ENCODE data around the gene PRKRIP1. TPM values are rescaled to one million over a fixed set of nuclear protein-coding genes. Genes with fewer than 3 reads are reported as not detected.
"Not testable (repeated sequence)": the region's sequence is repeated elsewhere in the genome, so short reads cannot be mapped to it uniquely, and the experiment has no call there.

The PRKRIP1 gene
- total RNA-seq, 6 donors from 2014 or later = 17.8 to 80.7 (median 23.0) TPM

- Histone ChIP-seq H3K4me1 (peaks cover 0 to 4% (median 0%) of the 10 kb centered on the region in 4 donors), H3K4me3 (no peak overlapping the region), H3K36me3 (peaks cover 16 to 98% (median 77%) of the 10 kb centered on the region in 4 donors), H3K27ac (no peak overlapping the region), H3K27me3 (no peaks in the 10 kb centered on the region), H3K9me3 (no peaks in the 10 kb centered on the region)
- 89 to 91% methylated on average over 6 of the region's 6 CpGs for WGBS, 2 donors
- TF ChIP-seq POLR2A (IDR thresholded peaks at IDR 0.05) = no peak
- TF ChIP-seq POLR2AphosphoS5 (IDR thresholded peaks at IDR 0.05) = no peak
- no peak for TF ChIP-seq CTCF (IDR thresholded peaks at IDR 0.05)
- no peak for TF ChIP-seq EP300 (IDR thresholded peaks at IDR 0.05)
- DNase-seq (no peak), ATAC-seq (ENCODE audit: low FRiP score in 2 of 2) (no peak)
Measured at GRCh38 chr7:102407910-102408309, 11.7 kb downstream of the PRKRIP1 start.

- WGBS, 2 donors = 90 to 92% methylated on average over 6 of the region's 6 CpGs
- not testable (repeated sequence) for H3K27ac ChIP-seq; H3K27me3 ChIP-seq; H3K4me3 ChIP-seq; H3K9me3 ChIP-seq; DNase-seq; H3K4me1 ChIP-seq; ATAC-seq (ENCODE audit: low FRiP score in 2 of 2)
- peaks cover 16 to 96% (median 77%) of the 10 kb centered on the region in 4 donors for H3K36me3 ChIP-seq
Measured at GRCh38 chr7:102408530-102408929, 12.4 kb downstream of the PRKRIP1 start.

- DNase-seq = no peak
- H3K36me3 ChIP-seq = peaks cover 16 to 96% (median 75%) of the 10 kb centered on the region in 4 donors
- H3K27me3 ChIP-seq = no peaks in the 10 kb centered on the region
- no peak overlapping the region for H3K27ac ChIP-seq
- H3K9me3 ChIP-seq = no peaks in the 10 kb centered on the region
- no peak overlapping the region for H3K4me3 ChIP-seq
- TF ChIP-seq CTCF (IDR thresholded peaks at IDR 0.05) = no peak
- TF ChIP-seq POLR2A (IDR thresholded peaks at IDR 0.05) = no peak
- no peak for TF ChIP-seq POLR2AphosphoS5 (IDR thresholded peaks at IDR 0.05)
- no peak for TF ChIP-seq EP300 (IDR thresholded peaks at IDR 0.05)
- H3K4me1 ChIP-seq = peaks cover 0 to 5% (median 0%) of the 10 kb centered on the region in 4 donors
- 95 to 100% methylated on average over 2 to 4 of the region's 4 CpGs for WGBS, 2 donors
- no peak for ATAC-seq (ENCODE audit: low FRiP score in 2 of 2)
Measured at GRCh38 chr7:102409340-102409739, 13.2 kb downstream of the PRKRIP1 start.

GRCh38 chr7:102410123-102410522 lies 14.0 kb downstream of the PRKRIP1 start:
- DNase-seq = no peak
- no peak for TF ChIP-seq POLR2AphosphoS5 (IDR thresholded peaks at IDR 0.05)
- no peak for TF ChIP-seq CTCF (IDR thresholded peaks at IDR 0.05)
- no peak for TF ChIP-seq POLR2A (IDR thresholded peaks at IDR 0.05)
- no peak for TF ChIP-seq EP300 (IDR thresholded peaks at IDR 0.05)
- ATAC-seq (ENCODE audit: low FRiP score in 2 of 2) = no peak
- H3K4me3 ChIP-seq = no peak overlapping the region
- peaks cover 16 to 97% (median 78%) of the 10 kb centered on the region in 4 donors for H3K36me3 ChIP-seq
- no peaks in the 10 kb centered on the region for H3K27me3 ChIP-seq
- peaks cover 0 to 6% (median 0%) of the 10 kb centered on the region in 4 donors for H3K4me1 ChIP-seq
- H3K27ac ChIP-seq = no peak overlapping the region
- WGBS, 2 donors = 73 to 79% methylated on average over 6 of the region's 6 CpGs
- no peaks in the 10 kb centered on the region for H3K9me3 ChIP-seq

GRCh38 chr7:102410918-102411317 lies 14.8 kb downstream of the PRKRIP1 start:
- ATAC-seq (ENCODE audit: low FRiP score in 2 of 2) (no peak), DNase-seq (peak in 1 of 2 donors; percentile 44)
- WGBS, 2 donors = 96 to 100% methylated on average over 5 of the region's 5 CpGs
- no peak overlapping the region for H3K27ac ChIP-seq
- H3K4me1 ChIP-seq = peaks cover 0 to 14% (median 0%) of the 10 kb centered on the region in 4 donors
- H3K4me3 ChIP-seq = no peak overlapping the region
- TF ChIP-seq POLR2AphosphoS5 (IDR thresholded peaks at IDR 0.05) (no peak), EP300 (IDR thresholded peaks at IDR 0.05) (no peak), POLR2A (IDR thresholded peaks at IDR 0.05) (no peak), CTCF (IDR thresholded peaks at IDR 0.05) (no peak)
- no peaks in the 10 kb centered on the region for H3K27me3 ChIP-seq
- H3K36me3 ChIP-seq = peaks cover 16 to 97% (median 72%) of the 10 kb centered on the region in 4 donors
- H3K9me3 ChIP-seq = no peaks in the 10 kb centered on the region
